GM23248 (cell line): ENCODE results near the gene TMEM192. TPM values are rescaled to one million over a fixed set of nuclear protein-coding genes. Genes with fewer than 3 reads are reported as not detected.
"Not testable (repeated sequence)": the region's sequence is repeated elsewhere in the genome, so short reads cannot be mapped to it uniquely, and the experiment has no call there.

ENCODE experiments used
- DNase-seq: peaks from one replicate; pipeline ENCODE4 v3.0.0-alpha.2; 2015
- H2AFZ ChIP-seq: fragments of 200-600 bp; sonication (generic); 2 replicates; pipeline ENCODE4 v1.6.1; 2016; ENCODE audit warnings: antibody characterized with exemption
- H3F3A ChIP-seq: fragments of 200-600 bp; sonication (generic); 2 replicates; pipeline ENCODE4 v1.6.1; 2016; ENCODE audit warnings: mild to moderate bottlenecking, antibody characterized with exemption, mixed run types; ENCODE audit not compliant: insufficient read depth
- H3K27ac ChIP-seq: fragments of 200-600 bp; sonication (generic); 2 replicates; pipeline ENCODE4 v1.5.1; 2016; ENCODE audit warnings: mild to moderate bottlenecking
- H3K27me3 ChIP-seq: fragments of 200-600 bp; sonication (generic); replicated peaks from 2 replicates; pipeline ENCODE4 v1.6.1; 2016; ENCODE audit warnings: mild to moderate bottlenecking; ENCODE audit not compliant: insufficient read depth
- H3K36me3 ChIP-seq: fragments of 200-600 bp; sonication (generic); 2 replicates; pipeline ENCODE4 v1.6.1; 2016; ENCODE audit warnings: low read depth, mild to moderate bottlenecking
- H3K4me1 ChIP-seq: fragments of 200-600 bp; sonication (generic); 2 replicates; pipeline ENCODE4 v1.6.1; 2016; ENCODE audit warnings: mild to moderate bottlenecking; ENCODE audit not compliant: insufficient read depth
- H3K4me2 ChIP-seq: fragments of 200-600 bp; sonication (generic); one replicate; pipeline ENCODE4 v1.6.1; 2016; ENCODE audit warnings: mild to moderate bottlenecking; ENCODE audit not compliant: unreplicated experiment
- H3K4me3 ChIP-seq: fragments of 200-600 bp; sonication (generic); 2 replicates; pipeline ENCODE4 v1.5.1; 2016; ENCODE audit warnings: mild to moderate bottlenecking
- H3K79me2 ChIP-seq: fragments of 200-600 bp; sonication (generic); 2 replicates; pipeline ENCODE4 v1.6.1; 2016; ENCODE audit warnings: mild to moderate bottlenecking; ENCODE audit not compliant: insufficient read depth
- H3K9ac ChIP-seq: fragments of 200-600 bp; sonication (generic); 2 replicates; pipeline ENCODE4 v1.6.1; 2016; ENCODE audit warnings: mild to moderate bottlenecking
- H3K9me2 ChIP-seq: fragments of 200-600 bp; sonication (generic); 2 replicates; pipeline ENCODE4 v1.6.1; 2016; ENCODE audit warnings: mixed run types, mild to moderate bottlenecking, moderate library complexity; ENCODE audit not compliant: insufficient read depth
- H3K9me3 ChIP-seq: fragments of 200-600 bp; sonication (generic); one replicate; pipeline ENCODE4 v1.6.1; 2017; ENCODE audit warnings: low read depth
- H4K20me1 ChIP-seq: fragments of 200-600 bp; sonication (generic); 2 replicates; pipeline ENCODE4 v1.6.0; 2016; ENCODE audit not compliant: insufficient read depth
- EZH2 ChIP-seq: fragments of 200-600 bp; sonication (generic); IDR thresholded peaks from 2 replicates; pipeline ENCODE4 v1.6.1; 2018; ENCODE audit warnings: antibody characterized with exemption, mild to moderate bottlenecking; ENCODE audit not compliant: insufficient read depth, poor library complexity, severe bottlenecking
- EZH2phosphoT487 ChIP-seq: fragments of 200-600 bp; sonication (generic); IDR thresholded peaks from 2 replicates; pipeline ENCODE4 v1.6.1; 2018; ENCODE audit warnings: antibody characterized with exemption, moderate library complexity, mild to moderate bottlenecking, low read depth; ENCODE audit not compliant: insufficient read depth
- WGBS, 2 experiments: methylation state at CpG; one replicate each; pipeline ENCODE4 v1.1.6; 2015 to 2017; ENCODE audit warnings: low lambda C conversion rate in 2 of 2, low coverage in 1 of 2; ENCODE audit errors: missing lambda C conversion rate in 2 of 2; 5-methylcytosine and 5-hydroxymethylcytosine counted together
- in situ Hi-C: fragments of 300-500 bp; cut with MboI; formaldehyde crosslinking; loops from 2 replicates; pipeline ENCODE4 v1.15.0; 2020
- polyA plus RNA-seq: library from polyadenylated mRNA; unstranded; fragments of >200 nt; fragmentation: Nextera tagmentation; extraction: Ambion mirVana; gene quantifications from 2 replicates; pipeline ENCODE4 v1.2.1, GENCODE V29; 2016
- total RNA-seq: library from RNA; depleted of rRNA; stranded (reverse); fragments of >200 nt; shearing (Covaris generic); gene quantifications from 2 replicates; pipeline ENCODE4 v1.2.3, GENCODE V29; 2014

TMEM192 gene
- total and polyA plus RNA-seq, 2 experiments from 2014 or later: 6.4 to 7.8 TPM

- Histone ChIP-seq H3K4me1 (no peaks in the 10 kb centered on the region), H3K9ac (no peak overlapping the region), H3K36me3 (no peaks in the 10 kb centered on the region), H3K9me2 (no peaks in the 10 kb centered on the region), H3K4me2 (no peak overlapping the region), H3K27me3 (no peaks in the 10 kb centered on the region), H3F3A (no peaks in the 10 kb centered on the region), H4K20me1 (no peaks in the 10 kb centered on the region), H3K9me3 (no peaks in the 10 kb centered on the region), H3K4me3 (no peak overlapping the region), H3K79me2 (no peaks in the 10 kb centered on the region), H3K27ac (no peak overlapping the region), H2AFZ (no peak overlapping the region)
- in situ Hi-C loops: no loop called here
- WGBS, 2 experiments: 96% methylated on average over 3 of the region's 3 CpGs
- DNase-seq: no peak
- TF ChIP-seq EZH2phosphoT487 (no peak), EZH2 (no peak)
These were observed 24.3 kb downstream of the TMEM192 start for GRCh38 chr4:165088366-165088765.

GRCh38 chr4:165085946-165086345 is 26.7 kb downstream of the TMEM192 start:
- DNase-seq: no peak
- Histone ChIP-seq H3K9me3 (no peaks in the 10 kb centered on the region), H3K27ac (no peak overlapping the region), H3K4me3 (no peak overlapping the region), H3K4me1 (no peaks in the 10 kb centered on the region), H3K9me2 (no peaks in the 10 kb centered on the region), H3F3A (no peaks in the 10 kb centered on the region), H3K36me3 (no peaks in the 10 kb centered on the region), H3K9ac (no peak overlapping the region), H2AFZ (no peak overlapping the region), H3K27me3 (no peaks in the 10 kb centered on the region), H3K79me2 (no peaks in the 10 kb centered on the region), H3K4me2 (no peak overlapping the region), H4K20me1 (no peaks in the 10 kb centered on the region)
- in situ Hi-C loops: no loop called here
- 93 to 97% methylated on average over 2 of the region's 2 CpGs for WGBS, 2 experiments
- no peak for TF ChIP-seq EZH2
- TF ChIP-seq EZH2phosphoT487: no peak

- H3K4me2 ChIP-seq, H3K9me3 ChIP-seq, in situ Hi-C loops, H2AFZ ChIP-seq, H3K79me2 ChIP-seq, H4K20me1 ChIP-seq, H3K36me3 ChIP-seq, H3K27me3 ChIP-seq, H3K4me1 ChIP-seq, H3K27ac ChIP-seq, H3F3A ChIP-seq, H3K9ac ChIP-seq, H3K4me3 ChIP-seq, DNase-seq, H3K9me2 ChIP-seq: not testable (repeated sequence)
- WGBS, 2 experiments: 96 to 99% methylated on average over 6 to 7 of the region's 7 CpGs
These were observed 27.9 kb downstream of the TMEM192 start for GRCh38 chr4:165084787-165085186.

GRCh38 chr4:165079476-165079875 is 33.2 kb downstream of the TMEM192 start:
- Histone ChIP-seq H3K36me3 (0 out of 2 replicates have a peak, but pooled peaks cover 4% of the 10 kb centered on the region), H3K9ac (no peak overlapping the region), H3K4me2 (no peak overlapping the region), H3K79me2 (no peaks in the 10 kb centered on the region), H3K4me3 (no peak overlapping the region), H2AFZ (no peak overlapping the region), H3K9me2 (no peaks in the 10 kb centered on the region), H3K4me1 (no peaks in the 10 kb centered on the region), H3F3A (no peaks in the 10 kb centered on the region), H3K27me3 (no peaks in the 10 kb centered on the region), H3K27ac (no peak overlapping the region), H4K20me1 (no peaks in the 10 kb centered on the region), H3K9me3 (no peaks in the 10 kb centered on the region)
- TF ChIP-seq EZH2phosphoT487 (no peak), EZH2 (no peak)
- 63 to 65% methylated on average over 6 of the region's 6 CpGs for WGBS, 2 experiments
- in situ Hi-C loops: no loop called here
- DNase-seq: no peak

GRCh38 chr4:165077034-165077578 is 35.6 kb downstream of the TMEM192 start:
- no peaks in the 10 kb centered on the region for H4K20me1 ChIP-seq
- 88 to 92% methylated on average over 5 of the region's 5 CpGs for WGBS, 2 experiments
- no peaks in the 10 kb centered on the region for H3F3A ChIP-seq
- H3K4me3 ChIP-seq: no peak overlapping the region
- no peaks in the 10 kb centered on the region for H3K27me3 ChIP-seq
- no peak overlapping the region for H2AFZ ChIP-seq
- no peak for DNase-seq
- no peak overlapping the region for H3K9ac ChIP-seq
- in situ Hi-C loops: no loop called here
- 0 out of 2 replicates have a peak, but pooled peaks cover 4% of the 10 kb centered on the region for H3K36me3 ChIP-seq
- H3K4me1 ChIP-seq: no peaks in the 10 kb centered on the region
- H3K4me2 ChIP-seq: no peak overlapping the region
- no peaks in the 10 kb centered on the region for H3K79me2 ChIP-seq
- H3K27ac ChIP-seq: no peak overlapping the region
- TF ChIP-seq EZH2 (no peak), EZH2phosphoT487 (no peak)
- no peaks in the 10 kb centered on the region for H3K9me2 ChIP-seq
- H3K9me3 ChIP-seq: no peaks in the 10 kb centered on the region

- H2AFZ ChIP-seq, H3K79me2 ChIP-seq, DNase-seq, H3K36me3 ChIP-seq, in situ Hi-C loops, H3K9me2 ChIP-seq, H3F3A ChIP-seq, H3K27me3 ChIP-seq, H3K4me2 ChIP-seq, H3K9ac ChIP-seq, H3K4me3 ChIP-seq, H3K4me1 ChIP-seq, H3K27ac ChIP-seq, H4K20me1 ChIP-seq, H3K9me3 ChIP-seq: not testable (repeated sequence)
- 45 to 48% methylated on average over 11 of the region's 11 CpGs for WGBS, 2 experiments
These were observed 39.3 kb downstream of the TMEM192 start for GRCh38 chr4:165073346-165073745.
